HEK293 (cell line): ENCODE measurements around the gene ERBIN.

Experiments
- CTCF ChIA-PET: fragments of 350-600 bp; formaldehyde crosslinking; extraction: SDS; loops from one replicate; lab custom pipeline; 2021; ENCODE audit warnings: antibody characterized with exemption; lab: Yijun Ruan, JAX
- POLR2A ChIA-PET: fragments of 300-600 bp; formaldehyde crosslinking; extraction: SDS; loops from one replicate; lab custom pipeline; 2020; ENCODE audit warnings: antibody characterized with exemption, inconsistent platforms; lab: Yijun Ruan, JAX
- H3K27ac ChIP-seq: fragments of 200-500 bp; sonication (Bioruptor generic); 2 replicates; pipeline ENCODE4 v1.5.1; 2014; ENCODE audit warnings: low read depth, low read length, control low read depth, inconsistent platforms; ENCODE audit errors: extremely low read depth
- H3K36me3 ChIP-seq, 2 experiments: fragments of 200-500 bp in 1 of 2; sonication (Bioruptor generic) in 1 of 2; 1 replicate in 1 of 2; 2 replicates in 1 of 2; pipeline ENCODE4 v1.5.1; 2014 to 2017; ENCODE audit warnings: inconsistent platforms in 2 of 2, low read length in 2 of 2; ENCODE audit not compliant: control insufficient read depth in 2 of 2, insufficient read depth in 1 of 2
- H3K4me1 ChIP-seq: fragments of 200-500 bp; sonication (Bioruptor generic); 2 replicates; pipeline ENCODE4 v1.5.1; 2014; ENCODE audit warnings: mild to moderate bottlenecking, low read length, inconsistent platforms; ENCODE audit not compliant: control insufficient read depth, insufficient read depth
- H3K4me3 ChIP-seq: 2 replicates; pipeline ENCODE4 v1.5.1; 2011; ENCODE audit warnings: low read depth, mild to moderate bottlenecking, control low read depth, low read length, moderate library complexity
- H3K9me3 ChIP-seq: fragments of 200-500 bp; sonication (Bioruptor generic); 2 replicates; pipeline ENCODE4 v1.5.1; 2014; ENCODE audit warnings: low read depth, low read length, inconsistent platforms; ENCODE audit not compliant: control insufficient read depth, insufficient read depth
- GLI4 ChIP-seq: fragments of 450-650 bp; formaldehyde crosslinking; IDR thresholded peaks from 2 replicates; pipeline ENCODE4 v1.5.1; 2016; ENCODE audit warnings: missing biosample characterization, missing genetic modification characterization
- PRDM1 ChIP-seq: fragments of 450-650 bp; formaldehyde crosslinking; IDR thresholded peaks from 2 replicates; pipeline ENCODE4; 2016; ENCODE audit warnings: missing biosample characterization, missing genetic modification characterization
- ZBTB17 ChIP-seq: fragments of 450-650 bp; formaldehyde crosslinking; IDR thresholded peaks from 2 replicates; pipeline ENCODE4 v1.5.1; 2016; ENCODE audit warnings: missing biosample characterization, missing genetic modification characterization
- ZBTB21 ChIP-seq: fragments of 450-650 bp; formaldehyde crosslinking; IDR thresholded peaks from 2 replicates; pipeline ENCODE4 v1.5.1; 2017; ENCODE audit warnings: missing biosample characterization, missing genetic modification characterization
- ZEB2 ChIP-seq: fragments of 450-650 bp; formaldehyde crosslinking; IDR thresholded peaks from 2 replicates; pipeline ENCODE4 v1.5.1; 2016; ENCODE audit warnings: missing biosample characterization, missing genetic modification characterization
- ZNF114 ChIP-seq: fragments of 450-650 bp; formaldehyde crosslinking; IDR thresholded peaks from 2 replicates; pipeline ENCODE4 v1.5.0; 2017; ENCODE audit warnings: missing biosample characterization, missing genetic modification characterization
- ZNF138 ChIP-seq: fragments of 450-650 bp; formaldehyde crosslinking; IDR thresholded peaks from 2 replicates; pipeline ENCODE4 v1.5.1; 2016; ENCODE audit warnings: missing biosample characterization, missing genetic modification characterization, borderline replicate concordance
- ZNF174 ChIP-seq: fragments of 450-650 bp; formaldehyde crosslinking; IDR thresholded peaks from 2 replicates; pipeline ENCODE4 v1.5.0; 2017; ENCODE audit warnings: missing biosample characterization, mild to moderate bottlenecking, missing genetic modification characterization
- ZNF184 ChIP-seq: fragments of 450-650 bp; IDR thresholded peaks from 2 replicates; pipeline ENCODE4 v1.5.1; 2018; ENCODE audit warnings: missing biosample characterization, mild to moderate bottlenecking, missing genetic modification characterization
- ZNF24 ChIP-seq: fragments of 450-650 bp; formaldehyde crosslinking; IDR thresholded peaks from 2 replicates; pipeline ENCODE4 v1.5.1; 2016; ENCODE audit warnings: missing biosample characterization, missing genetic modification characterization
- ZNF248 ChIP-seq: fragments of 450-650 bp; formaldehyde crosslinking; IDR thresholded peaks from 2 replicates; pipeline ENCODE4 v1.5.1; 2017; ENCODE audit warnings: missing biosample characterization, missing genetic modification characterization
- ZNF335 ChIP-seq: fragments of 450-650 bp; formaldehyde crosslinking; conservative IDR thresholded peaks from 2 replicates; pipeline ENCODE4 v1.5.1; 2016; ENCODE audit warnings: missing biosample characterization, missing genetic modification characterization
- ZNF600 ChIP-seq: fragments of 450-650 bp; formaldehyde crosslinking; IDR thresholded peaks from 2 replicates; pipeline ENCODE4 v1.5.1; 2016; ENCODE audit warnings: missing biosample characterization, missing genetic modification characterization
- ZNF621 ChIP-seq: fragments of 450-650 bp; formaldehyde crosslinking; IDR thresholded peaks from 2 replicates; pipeline ENCODE4 v1.5.1; 2017; ENCODE audit warnings: missing biosample characterization, missing genetic modification characterization
- ZNF624 ChIP-seq: fragments of 450-650 bp; formaldehyde crosslinking; IDR thresholded peaks from 2 replicates; pipeline ENCODE4 v1.5.1; 2017; ENCODE audit warnings: missing biosample characterization, missing genetic modification characterization
- ZNF626 ChIP-seq: fragments of 450-650 bp; sonication (Bioruptor Pico); formaldehyde crosslinking; IDR thresholded peaks from 2 replicates; pipeline ENCODE4 v1.5.1; 2018; ENCODE audit warnings: missing biosample characterization, missing genetic modification characterization, inconsistent platforms
- ZNF768 ChIP-seq: fragments of 450-650 bp; formaldehyde crosslinking; IDR thresholded peaks from 2 replicates; pipeline ENCODE4 v1.5.1; 2018; ENCODE audit warnings: missing biosample characterization, mild to moderate bottlenecking, missing genetic modification characterization
- ZSCAN5A ChIP-seq: fragments of 450-650 bp; formaldehyde crosslinking; IDR thresholded peaks from 2 replicates; pipeline ENCODE4 v1.5.1; 2016; ENCODE audit warnings: missing biosample characterization, missing genetic modification characterization
- ZXDB ChIP-seq: fragments of 450-650 bp; formaldehyde crosslinking; IDR thresholded peaks from 2 replicates; pipeline ENCODE4 v1.5.1; 2016; ENCODE audit warnings: missing biosample characterization, missing genetic modification characterization
- TF ChIP-seq, protein P1 (sequence below): fragments of 450-650 bp; formaldehyde crosslinking; IDR thresholded peaks from 2 replicates; pipeline ENCODE4 v1.5.1; 2017; ENCODE audit warnings: missing biosample characterization, missing genetic modification characterization
- TF ChIP-seq, protein P2 (sequence below): fragments of 450-650 bp; IDR thresholded peaks from 2 replicates; pipeline ENCODE4 v1.5.1; 2018; ENCODE audit warnings: missing biosample characterization, mild to moderate bottlenecking, missing genetic modification characterization
- TF ChIP-seq, protein P3 (sequence below): fragments of 450-650 bp; formaldehyde crosslinking; IDR thresholded peaks from 2 replicates; pipeline ENCODE4 v1.5.1; 2016; ENCODE audit warnings: missing biosample characterization, missing genetic modification characterization

The ERBIN gene

GRCh38 chr5:66039296-66039695 is 112.9 kb downstream of the ERBIN start (continued):
- no peak for TF ChIP-seq ZSCAN5A
- TF ChIP-seq, protein P1, sequence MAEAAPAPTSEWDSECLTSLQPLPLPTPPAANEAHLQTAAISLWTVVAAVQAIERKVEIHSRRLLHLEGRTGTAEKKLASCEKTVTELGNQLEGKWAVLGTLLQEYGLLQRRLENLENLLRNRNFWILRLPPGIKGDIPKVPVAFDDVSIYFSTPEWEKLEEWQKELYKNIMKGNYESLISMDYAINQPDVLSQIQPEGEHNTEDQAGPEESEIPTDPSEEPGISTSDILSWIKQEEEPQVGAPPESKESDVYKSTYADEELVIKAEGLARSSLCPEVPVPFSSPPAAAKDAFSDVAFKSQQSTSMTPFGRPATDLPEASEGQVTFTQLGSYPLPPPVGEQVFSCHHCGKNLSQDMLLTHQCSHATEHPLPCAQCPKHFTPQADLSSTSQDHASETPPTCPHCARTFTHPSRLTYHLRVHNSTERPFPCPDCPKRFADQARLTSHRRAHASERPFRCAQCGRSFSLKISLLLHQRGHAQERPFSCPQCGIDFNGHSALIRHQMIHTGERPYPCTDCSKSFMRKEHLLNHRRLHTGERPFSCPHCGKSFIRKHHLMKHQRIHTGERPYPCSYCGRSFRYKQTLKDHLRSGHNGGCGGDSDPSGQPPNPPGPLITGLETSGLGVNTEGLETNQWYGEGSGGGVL (tag by site-specific recombination): no peak
- no peak for TF ChIP-seq ZBTB17 (tag by site-specific recombination)

GRCh38 chr5:66039701-66040100 is 113.3 kb downstream of the ERBIN start:
- POLR2A ChIA-PET: no interaction called here
- Histone ChIP-seq H3K27ac (no peak overlapping the region), H3K36me3 (peaks cover 27 to 53% of the 10 kb centered on the region in 2 experiments), H3K9me3 (no peaks in the 10 kb centered on the region), H3K4me1 (no peaks in the 10 kb centered on the region), H3K4me3 (no peak overlapping the region)
- TF ChIP-seq ZNF24 (tag by site-specific recombination): no peak
- no peak for TF ChIP-seq ZNF621
- no peak for TF ChIP-seq GLI4 (tag by site-specific recombination)
- TF ChIP-seq ZNF114: no peak
- TF ChIP-seq ZNF335 (tag by site-specific recombination): no peak
- no peak for TF ChIP-seq ZNF626
- no peak for TF ChIP-seq ZEB2
- TF ChIP-seq ZNF600: no peak
- TF ChIP-seq, protein P2, sequence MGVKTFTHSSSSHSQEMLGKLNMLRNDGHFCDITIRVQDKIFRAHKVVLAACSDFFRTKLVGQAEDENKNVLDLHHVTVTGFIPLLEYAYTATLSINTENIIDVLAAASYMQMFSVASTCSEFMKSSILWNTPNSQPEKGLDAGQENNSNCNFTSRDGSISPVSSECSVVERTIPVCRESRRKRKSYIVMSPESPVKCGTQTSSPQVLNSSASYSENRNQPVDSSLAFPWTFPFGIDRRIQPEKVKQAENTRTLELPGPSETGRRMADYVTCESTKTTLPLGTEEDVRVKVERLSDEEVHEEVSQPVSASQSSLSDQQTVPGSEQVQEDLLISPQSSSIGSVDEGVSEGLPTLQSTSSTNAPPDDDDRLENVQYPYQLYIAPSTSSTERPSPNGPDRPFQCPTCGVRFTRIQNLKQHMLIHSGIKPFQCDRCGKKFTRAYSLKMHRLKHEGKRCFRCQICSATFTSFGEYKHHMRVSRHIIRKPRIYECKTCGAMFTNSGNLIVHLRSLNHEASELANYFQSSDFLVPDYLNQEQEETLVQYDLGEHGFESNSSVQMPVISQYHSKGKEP (tag by site-specific recombination): no peak
- TF ChIP-seq ZNF624 (tag by site-specific recombination): no peak
- TF ChIP-seq ZNF138 (tag by site-specific recombination): no peak
- no peak for TF ChIP-seq ZNF184 (tag by site-specific recombination)
- TF ChIP-seq ZNF248 (tag by site-specific recombination): no peak
- TF ChIP-seq ZBTB21: no peak
- no peak for TF ChIP-seq PRDM1
- TF ChIP-seq, protein P3, sequence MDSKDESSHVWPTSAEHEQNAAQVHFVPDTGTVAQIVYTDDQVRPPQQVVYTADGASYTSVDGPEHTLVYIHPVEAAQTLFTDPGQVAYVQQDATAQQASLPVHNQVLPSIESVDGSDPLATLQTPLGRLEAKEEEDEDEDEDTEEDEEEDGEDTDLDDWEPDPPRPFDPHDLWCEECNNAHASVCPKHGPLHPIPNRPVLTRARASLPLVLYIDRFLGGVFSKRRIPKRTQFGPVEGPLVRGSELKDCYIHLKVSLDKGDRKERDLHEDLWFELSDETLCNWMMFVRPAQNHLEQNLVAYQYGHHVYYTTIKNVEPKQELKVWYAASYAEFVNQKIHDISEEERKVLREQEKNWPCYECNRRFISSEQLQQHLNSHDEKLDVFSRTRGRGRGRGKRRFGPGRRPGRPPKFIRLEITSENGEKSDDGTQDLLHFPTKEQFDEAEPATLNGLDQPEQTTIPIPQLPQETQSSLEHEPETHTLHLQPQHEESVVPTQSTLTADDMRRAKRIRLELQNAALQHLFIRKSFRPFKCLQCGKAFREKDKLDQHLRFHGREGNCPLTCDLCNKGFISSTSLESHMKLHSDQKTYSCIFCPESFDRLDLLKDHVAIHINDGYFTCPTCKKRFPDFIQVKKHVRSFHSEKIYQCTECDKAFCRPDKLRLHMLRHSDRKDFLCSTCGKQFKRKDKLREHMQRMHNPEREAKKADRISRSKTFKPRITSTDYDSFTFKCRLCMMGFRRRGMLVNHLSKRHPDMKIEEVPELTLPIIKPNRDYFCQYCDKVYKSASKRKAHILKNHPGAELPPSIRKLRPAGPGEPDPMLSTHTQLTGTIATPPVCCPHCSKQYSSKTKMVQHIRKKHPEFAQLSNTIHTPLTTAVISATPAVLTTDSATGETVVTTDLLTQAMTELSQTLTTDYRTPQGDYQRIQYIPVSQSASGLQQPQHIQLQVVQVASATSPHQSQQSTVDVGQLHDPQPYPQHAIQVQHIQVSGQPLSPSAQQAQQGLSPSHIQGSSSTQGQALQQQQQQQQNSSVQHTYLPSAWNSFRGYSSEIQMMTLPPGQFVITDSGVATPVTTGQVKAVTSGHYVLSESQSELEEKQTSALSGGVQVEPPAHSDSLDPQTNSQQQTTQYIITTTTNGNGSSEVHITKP: no peak
- no peak for TF ChIP-seq ZNF174 (tag by site-specific recombination)
- TF ChIP-seq ZNF768 (tag by site-specific recombination): no peak
- TF ChIP-seq ZXDB (tag by site-specific recombination): no peak
- CTCF ChIA-PET: no interaction called here
